SKM-1 (cell line): Measurements from ENCODE around the gene CTNNA3.
"Not testable (repeated sequence)": the region's sequence is repeated elsewhere in the genome, so short reads cannot be mapped to it uniquely, and the experiment has no call there.

Source experiments
- DNase-seq: peaks from one replicate; lab custom pipeline; 2025; ENCODE audit not compliant: unreplicated experiment; lab: John Stamatoyannopoulos, UW

Gene CTNNA3

GRCh38 chr10:66336791-66337190, 1359.2 kb downstream of the CTNNA3 start:
- no peak for DNase-seq

- DNase-seq, result not testable (repeated sequence)
These were observed 1360.2 kb downstream of the CTNNA3 start for GRCh38 chr10:66335753-66336152.

- no peak for DNase-seq
These were observed 1366.8 kb downstream of the CTNNA3 start for GRCh38 chr10:66329147-66329546.

GRCh38 chr10:66326876-66327275, 1369.1 kb downstream of the CTNNA3 start:
- DNase-seq, result no peak

GRCh38 chr10:66322777-66323176, 1373.2 kb downstream of the CTNNA3 start:
- DNase-seq, result no peak

GRCh38 chr10:66321723-66322665, 1374.0 kb downstream of the CTNNA3 start:
- DNase-seq, result no peak

- DNase-seq, result no peak
These were observed 1377.2 kb downstream of the CTNNA3 start for GRCh38 chr10:66318761-66319160.

GRCh38 chr10:66307826-66308225, 1388.2 kb downstream of the CTNNA3 start:
- DNase-seq, result no peak

- no peak for DNase-seq
These were observed 1394.9 kb downstream of the CTNNA3 start for GRCh38 chr10:66301078-66301477.

- DNase-seq, result no peak
These were observed 1400.4 kb downstream of the CTNNA3 start for GRCh38 chr10:66295602-66296001.

- no peak for DNase-seq
These were observed 1401.5 kb downstream of the CTNNA3 start for GRCh38 chr10:66294538-66294937.

GRCh38 chr10:66292922-66293321, 1403.1 kb downstream of the CTNNA3 start:
- DNase-seq, result no peak

GRCh38 chr10:66292456-66292855, 1403.5 kb downstream of the CTNNA3 start:
- DNase-seq, result no peak

GRCh38 chr10:66291133-66291532, 1404.9 kb downstream of the CTNNA3 start:
- no peak for DNase-seq

- DNase-seq, result no peak
These were observed 1411.4 kb downstream of the CTNNA3 start for GRCh38 chr10:66284621-66285020.

GRCh38 chr10:66283874-66284464, 1412.0 kb downstream of the CTNNA3 start:
- DNase-seq, result no peak

GRCh38 chr10:66283064-66283463, 1412.9 kb downstream of the CTNNA3 start:
- no peak for DNase-seq

- DNase-seq, result no peak
These were observed 1414.7 kb downstream of the CTNNA3 start for GRCh38 chr10:66281327-66281726.

GRCh38 chr10:66277481-66277880, 1418.5 kb downstream of the CTNNA3 start:
- DNase-seq, result no peak

GRCh38 chr10:66273966-66274519, 1422.0 kb downstream of the CTNNA3 start:
- DNase-seq, result no peak

GRCh38 chr10:66265398-66265797, 1430.6 kb downstream of the CTNNA3 start:
- no peak for DNase-seq

GRCh38 chr10:66259836-66260235, 1436.2 kb downstream of the CTNNA3 start:
- DNase-seq, result no peak
